Activated T-cell treated with anti-CD3 and anti-CD28 coated beads, Interleukin-2, amount 50 U/mL, for 72 hours (primary cell): ENCODE data around the gene TBX20. TPM values are rescaled to one million over a fixed set of nuclear protein-coding genes. Genes with fewer than 3 reads are reported as not detected.
"Not testable (repeated sequence)": the region's sequence is repeated elsewhere in the genome, so short reads cannot be mapped to it uniquely, and the experiment has no call there.

ENCODE experiments used
- ATAC-seq, 2 donors: fragments of 150-1000 bp; cut with Tn5 transposase; replicated peaks in 1 of 2; 2 replicates each; pipeline ENCODE4 v1.10.0; 2021; ENCODE audit warnings: moderate library complexity in 2 of 2, mild to moderate bottlenecking in 1 of 2
- DNase-seq, 2 donors: peaks; one replicate each; pipeline ENCODE4 v3.0.0; 2021 to 2022; ENCODE audit warnings: mixed read lengths in 1 of 2
- H3K27ac Mint-ChIP-seq: one replicate; pipeline ENCODE4 v1.8.0; 2022; ENCODE audit warnings: mild to moderate bottlenecking, moderate library complexity, mixed read lengths
- H3K27me3 Mint-ChIP-seq: one replicate; pipeline ENCODE4 v1.8.0; 2022; ENCODE audit warnings: low read depth, mixed read lengths
- H3K36me3 Mint-ChIP-seq, 2 donors: one replicate each; pipeline ENCODE4 v1.8.0; 2022; ENCODE audit warnings: mixed read lengths in 2 of 2, mild to moderate bottlenecking in 1 of 2; ENCODE audit not compliant: insufficient read depth in 2 of 2
- H3K4me1 Mint-ChIP-seq: one replicate; pipeline ENCODE4 v1.8.0; 2022; ENCODE audit warnings: low read depth, mixed read lengths
- H3K4me3 Mint-ChIP-seq, 2 donors: one replicate each; pipeline ENCODE4 v1.8.0; 2022; ENCODE audit warnings: mild to moderate bottlenecking in 2 of 2, mixed read lengths in 2 of 2, moderate library complexity in 2 of 2
- H3K9me3 Mint-ChIP-seq, 2 donors: one replicate each; pipeline ENCODE4 v1.8.0; 2022; ENCODE audit warnings: mixed read lengths in 2 of 2
- total RNA-seq, 2 donors: library from RNA; stranded (reverse); gene quantifications; one replicate each; pipeline ENCODE4 v1.2.3, GENCODE V29; 2022

The TBX20 gene
- total RNA-seq, 2 donors from 2014 or later, result 0.16 TPM; not detected in 1

DNA sequence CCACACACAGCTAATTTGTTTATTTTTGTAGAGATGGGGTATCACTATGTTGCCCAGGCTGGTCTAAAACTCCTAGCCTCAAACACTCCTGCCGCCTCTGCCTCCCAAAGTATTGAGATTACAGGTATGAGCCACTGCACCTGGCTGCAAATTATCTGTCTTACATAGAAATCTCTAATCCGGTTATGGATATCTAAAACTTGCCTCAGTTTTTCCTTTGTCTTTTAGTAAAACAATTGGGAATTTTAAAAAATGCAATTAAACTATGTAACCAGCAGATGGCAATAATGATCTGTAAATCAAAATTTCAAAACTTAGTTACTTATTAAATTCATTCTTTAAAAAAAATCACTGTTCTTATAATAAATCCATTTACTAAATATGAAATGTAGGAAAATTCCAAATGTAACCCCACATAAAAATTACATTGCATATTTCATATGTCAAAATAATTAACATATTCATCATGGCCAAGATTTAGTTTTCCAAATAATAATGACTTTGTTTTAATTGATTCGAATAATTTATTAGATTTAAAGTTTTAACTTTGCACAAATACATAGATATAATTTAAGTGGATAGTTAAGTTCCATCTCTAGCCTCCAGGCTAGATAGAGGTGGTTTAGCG, 63.6 kb downstream of the TBX20 start:
- H3K9me3 Mint-ChIP-seq, ATAC-seq, H3K27ac Mint-ChIP-seq, H3K4me3 Mint-ChIP-seq, H3K36me3 Mint-ChIP-seq, DNase-seq: not testable (repeated sequence)
- Mint-ChIP-seq H3K27me3 (peaks cover 25% of the 10 kb centered on the region), H3K4me1 (peaks cover 16% of the 10 kb centered on the region)

DNA sequence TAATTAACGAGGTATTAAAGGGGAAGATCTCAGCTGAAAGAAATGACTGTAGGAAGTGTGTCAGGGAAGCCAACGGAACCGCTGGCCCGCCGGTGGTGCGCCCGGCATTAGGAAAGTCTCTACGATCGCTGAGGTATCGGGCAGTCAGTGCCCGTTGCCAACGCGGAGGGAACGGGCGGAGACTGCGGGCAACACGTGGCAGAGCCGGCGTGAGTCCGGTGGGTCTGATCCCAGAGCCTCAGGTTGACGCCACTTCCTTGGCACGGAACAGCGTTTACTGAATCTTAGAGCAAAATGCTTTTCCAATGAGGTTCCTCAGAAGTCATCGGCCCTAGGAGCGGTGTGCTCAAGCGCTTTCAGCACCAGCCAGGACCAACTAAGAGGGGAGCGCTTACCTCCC, 67.1 kb downstream of the TBX20 start:
- H3K4me3 Mint-ChIP-seq, result peak overlapping the region; percentile 79 to 86
- ATAC-seq, H3K27ac Mint-ChIP-seq, H3K36me3 Mint-ChIP-seq, H3K9me3 Mint-ChIP-seq, DNase-seq: not testable (repeated sequence)
- H3K4me1 Mint-ChIP-seq, result peaks cover 16% of the 10 kb centered on the region
- peaks cover 31% of the 10 kb centered on the region for H3K27me3 Mint-ChIP-seq

DNA sequence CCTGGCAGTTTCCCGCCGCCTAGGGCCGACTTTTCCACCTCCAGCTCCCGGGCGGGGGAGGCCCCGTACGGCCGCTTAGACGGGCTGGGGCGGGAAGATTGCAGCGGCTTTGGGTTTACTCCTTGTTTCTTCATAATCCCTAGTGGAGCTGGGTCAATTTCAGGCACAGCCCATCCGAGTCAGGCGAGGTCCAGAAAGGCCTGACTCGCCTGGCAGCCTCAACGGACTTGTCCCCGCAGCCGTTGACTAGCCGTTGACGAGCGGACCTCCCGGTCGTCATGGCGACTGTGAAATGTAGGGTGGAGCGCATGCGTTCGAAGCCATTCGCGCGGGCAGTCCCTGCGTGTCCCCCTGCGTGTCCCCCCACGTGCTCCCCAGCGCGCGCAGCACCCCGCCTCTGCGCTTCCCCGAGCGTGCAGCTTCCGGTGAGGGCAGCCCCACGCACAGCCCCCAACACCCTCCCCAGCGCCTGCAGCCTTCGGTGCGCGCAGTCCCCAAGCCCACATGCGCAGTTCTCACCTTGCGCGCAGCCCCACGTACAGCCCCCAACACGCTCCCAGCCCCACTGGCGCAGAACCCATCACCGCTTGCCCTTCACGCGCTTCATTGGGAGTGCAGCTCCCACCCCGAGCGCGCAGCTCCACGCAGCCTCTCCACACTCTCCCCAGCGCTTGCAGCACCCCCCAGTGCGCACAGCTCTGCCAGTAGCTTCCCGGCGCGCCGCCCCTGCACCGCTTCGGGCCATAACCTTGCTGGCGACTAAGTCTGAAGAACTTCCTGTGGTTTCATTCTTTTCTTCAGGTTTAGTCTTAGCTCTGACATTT, 67.8 kb downstream of the TBX20 start:
- Mint-ChIP-seq H3K4me1 (peaks cover 16% of the 10 kb centered on the region), H3K36me3 (no peaks in the 10 kb centered on the region), H3K9me3 (no peaks in the 10 kb centered on the region), H3K27ac (no peak overlapping the region), H3K4me3 (peak overlapping the region; percentile 79 to 86), H3K27me3 (peaks cover 31% of the 10 kb centered on the region)
- ATAC-seq, result peak; percentile 34 to 41
- DNase-seq, result peak in 1 of 2 donors; percentile 3

DNA sequence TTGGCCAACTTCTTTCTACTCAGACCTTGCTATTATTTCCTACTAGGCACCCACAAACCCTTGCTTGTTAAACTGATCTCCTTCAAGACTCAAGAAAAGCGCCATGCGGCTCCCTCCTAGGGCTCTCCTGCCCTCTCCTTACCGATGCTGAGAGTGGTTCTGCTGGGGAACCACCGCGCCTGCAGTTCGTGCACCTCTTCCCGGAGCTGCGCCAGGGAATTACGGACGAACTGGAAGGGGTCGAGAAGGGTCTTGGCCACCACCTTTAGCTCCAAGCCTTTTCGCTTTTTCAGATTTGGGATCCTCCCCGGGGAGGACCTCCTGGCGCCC, 68.4 kb downstream of the TBX20 start:
- H3K27me3 Mint-ChIP-seq, result peaks cover 31% of the 10 kb centered on the region
- H3K4me3 Mint-ChIP-seq, DNase-seq, H3K36me3 Mint-ChIP-seq, H3K27ac Mint-ChIP-seq, ATAC-seq, H3K9me3 Mint-ChIP-seq: not testable (repeated sequence)
- peaks cover 16% of the 10 kb centered on the region for H3K4me1 Mint-ChIP-seq

DNA sequence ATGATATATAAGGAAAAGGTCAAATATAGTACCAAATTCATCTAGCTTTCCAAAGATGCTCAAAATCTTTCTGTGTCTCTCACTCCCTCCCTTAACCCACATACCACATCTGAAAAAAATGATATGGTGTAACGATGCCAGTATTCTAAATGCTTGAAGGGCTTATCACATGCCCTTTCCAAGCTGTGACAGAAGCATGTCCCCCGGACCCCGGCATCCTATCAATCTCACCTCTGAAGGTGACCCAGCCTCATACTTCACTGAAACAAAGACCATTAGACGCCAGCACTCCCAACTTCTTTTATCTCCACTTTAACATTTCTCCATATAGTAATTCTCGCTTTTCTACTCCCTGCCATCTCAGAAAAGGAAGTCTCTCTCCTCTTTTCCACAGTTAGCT, 68.9 kb downstream of the TBX20 start:
- not testable (repeated sequence) for DNase-seq, ATAC-seq, H3K36me3 Mint-ChIP-seq, H3K9me3 Mint-ChIP-seq, H3K27ac Mint-ChIP-seq, H3K4me3 Mint-ChIP-seq
- Mint-ChIP-seq H3K27me3 (peaks cover 31% of the 10 kb centered on the region), H3K4me1 (peaks cover 16% of the 10 kb centered on the region)

DNA sequence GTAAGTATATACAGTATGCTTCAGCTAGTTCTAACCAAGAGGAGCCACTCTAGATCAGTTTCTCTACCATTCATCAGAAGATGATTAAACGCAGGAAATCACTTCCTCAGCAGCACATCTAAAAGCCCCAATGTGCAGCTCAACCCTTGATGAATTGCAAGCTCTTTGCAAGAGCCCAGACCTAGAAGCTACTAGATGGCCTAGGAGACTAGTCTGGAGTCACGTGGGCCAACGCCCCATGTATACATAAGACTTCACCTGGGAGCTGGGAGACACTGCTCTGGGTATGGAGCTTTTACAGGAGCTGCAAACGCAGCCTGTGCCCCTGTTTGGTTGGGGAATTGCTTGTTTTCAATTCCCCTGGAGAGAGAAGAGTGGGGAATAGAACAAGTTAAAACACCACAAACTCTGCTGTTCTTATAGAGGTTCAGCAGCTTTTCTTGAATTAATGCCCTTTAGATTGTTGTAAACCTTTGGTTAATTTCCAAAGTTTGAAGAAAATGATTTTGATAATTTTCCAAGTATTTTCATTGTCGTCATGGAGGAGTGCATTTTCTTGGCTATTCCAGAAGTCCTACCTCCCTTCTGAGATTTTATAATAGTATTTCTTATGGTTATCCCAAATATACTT, 69.9 kb downstream of the TBX20 start:
- not testable (repeated sequence) for H3K27ac Mint-ChIP-seq, DNase-seq, ATAC-seq, H3K9me3 Mint-ChIP-seq, H3K4me3 Mint-ChIP-seq, H3K36me3 Mint-ChIP-seq
- Mint-ChIP-seq H3K4me1 (peaks cover 16% of the 10 kb centered on the region), H3K27me3 (peaks cover 31% of the 10 kb centered on the region)

DNA sequence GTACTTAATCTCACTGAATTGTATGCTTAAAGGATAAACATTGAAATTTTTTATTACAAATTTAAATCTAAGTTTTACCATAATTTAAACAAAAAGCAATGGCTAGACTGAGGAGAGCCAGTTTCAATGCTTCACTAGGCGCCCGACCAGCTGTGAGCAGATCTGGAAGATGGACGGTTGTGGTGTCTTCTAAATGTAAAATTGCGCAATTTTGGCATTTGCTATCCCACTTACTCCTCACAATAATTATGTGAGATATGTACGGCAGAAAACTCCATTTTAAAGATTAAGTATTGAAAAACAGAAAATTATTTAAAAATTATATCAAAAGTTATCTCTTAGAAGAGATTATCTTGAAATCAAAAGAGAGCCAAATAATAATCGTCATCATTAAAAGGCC, 73.2 kb downstream of the TBX20 start:
- not testable (repeated sequence) for H3K4me3 Mint-ChIP-seq, H3K9me3 Mint-ChIP-seq, H3K36me3 Mint-ChIP-seq, H3K27ac Mint-ChIP-seq, H3K4me1 Mint-ChIP-seq, ATAC-seq, DNase-seq
- peaks cover 10% of the 10 kb centered on the region for H3K27me3 Mint-ChIP-seq

DNA sequence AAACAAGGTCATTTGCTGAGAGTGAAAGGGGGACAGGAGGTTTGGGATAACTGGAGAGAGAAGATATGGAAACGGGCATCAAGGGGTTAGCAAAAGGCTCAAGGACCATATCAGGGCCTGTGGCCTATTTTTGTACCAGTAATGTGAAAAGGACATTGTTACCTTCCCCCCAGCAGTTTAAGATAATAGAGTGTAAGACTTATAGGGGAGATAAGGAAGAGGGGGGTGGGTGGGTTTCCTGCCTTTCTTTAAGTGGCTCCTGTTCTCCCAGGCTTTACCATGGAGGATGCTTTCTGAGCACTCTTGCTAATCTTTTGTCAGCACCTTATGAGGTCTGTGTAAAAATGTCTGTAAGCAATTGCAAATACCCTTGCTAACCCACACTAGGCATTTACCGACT, 80.7 kb downstream of the TBX20 start:
- not testable (repeated sequence) for H3K4me3 Mint-ChIP-seq, ATAC-seq, H3K27me3 Mint-ChIP-seq, H3K27ac Mint-ChIP-seq, H3K9me3 Mint-ChIP-seq, H3K36me3 Mint-ChIP-seq, DNase-seq, H3K4me1 Mint-ChIP-seq

DNA sequence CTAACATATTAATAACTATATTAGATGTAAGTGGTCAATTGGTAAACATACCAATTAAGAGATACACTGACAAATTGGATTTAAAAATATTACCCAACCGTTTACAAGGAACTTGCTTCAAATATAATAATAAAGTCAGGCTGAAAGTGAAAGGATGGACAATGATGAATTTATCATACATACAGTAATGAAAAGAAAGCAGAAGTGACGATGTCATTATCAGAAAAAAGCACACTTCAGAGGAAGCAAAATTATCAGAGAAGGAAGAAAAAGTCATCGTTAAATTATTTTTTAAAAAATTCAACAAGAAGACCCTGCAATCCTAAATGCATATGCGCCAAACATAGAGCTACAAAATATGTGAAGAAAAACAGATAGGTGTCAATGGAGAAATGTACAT, 81.8 kb downstream of the TBX20 start:
- DNase-seq, ATAC-seq, H3K9me3 Mint-ChIP-seq, H3K4me3 Mint-ChIP-seq, H3K4me1 Mint-ChIP-seq, H3K27ac Mint-ChIP-seq, H3K27me3 Mint-ChIP-seq, H3K36me3 Mint-ChIP-seq: not testable (repeated sequence)

DNA sequence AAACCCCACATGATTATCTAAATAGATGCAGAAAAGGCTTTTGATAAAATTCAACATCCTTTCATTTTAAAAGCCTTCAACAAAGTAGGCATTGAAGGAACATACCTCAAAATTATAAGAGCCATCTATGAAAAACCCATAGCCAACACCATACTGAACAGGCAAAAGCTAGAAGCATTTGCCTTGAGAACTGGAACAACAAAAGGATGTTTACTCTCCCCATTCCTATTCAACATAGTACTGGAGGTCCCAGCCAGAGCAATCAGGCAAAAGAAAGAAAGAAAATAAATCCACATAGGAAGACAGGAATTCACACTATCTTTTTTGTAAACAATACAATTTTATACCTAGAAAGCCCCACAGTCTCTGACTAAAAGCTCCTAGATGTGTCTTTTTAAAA, 86.2 kb downstream of the TBX20 start:
- not testable (repeated sequence) for H3K36me3 Mint-ChIP-seq, H3K27ac Mint-ChIP-seq, H3K9me3 Mint-ChIP-seq, DNase-seq, ATAC-seq, H3K4me3 Mint-ChIP-seq, H3K4me1 Mint-ChIP-seq
- peaks cover 19% of the 10 kb centered on the region for H3K27me3 Mint-ChIP-seq

DNA sequence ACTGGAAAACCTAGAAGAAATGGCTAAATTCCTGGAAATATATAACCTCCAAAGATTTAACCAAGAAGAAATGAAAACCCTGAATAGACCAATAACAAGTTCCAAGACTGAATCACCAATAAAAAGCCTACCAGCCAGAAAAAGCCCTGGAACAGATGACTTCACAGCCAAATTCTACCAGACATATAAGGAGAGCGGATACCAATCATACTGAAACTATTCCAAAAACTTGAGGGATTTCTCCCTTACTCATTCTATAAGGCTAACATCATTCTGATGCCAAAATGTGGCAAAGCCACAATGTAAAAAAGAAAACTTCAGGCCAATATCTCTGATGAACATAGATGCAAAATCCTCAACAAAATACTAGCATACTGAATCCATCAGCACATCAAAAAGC, 86.7 kb downstream of the TBX20 start:
- peaks cover 19% of the 10 kb centered on the region for H3K27me3 Mint-ChIP-seq
- not testable (repeated sequence) for H3K9me3 Mint-ChIP-seq, DNase-seq, H3K27ac Mint-ChIP-seq, H3K36me3 Mint-ChIP-seq, H3K4me3 Mint-ChIP-seq, ATAC-seq, H3K4me1 Mint-ChIP-seq

DNA sequence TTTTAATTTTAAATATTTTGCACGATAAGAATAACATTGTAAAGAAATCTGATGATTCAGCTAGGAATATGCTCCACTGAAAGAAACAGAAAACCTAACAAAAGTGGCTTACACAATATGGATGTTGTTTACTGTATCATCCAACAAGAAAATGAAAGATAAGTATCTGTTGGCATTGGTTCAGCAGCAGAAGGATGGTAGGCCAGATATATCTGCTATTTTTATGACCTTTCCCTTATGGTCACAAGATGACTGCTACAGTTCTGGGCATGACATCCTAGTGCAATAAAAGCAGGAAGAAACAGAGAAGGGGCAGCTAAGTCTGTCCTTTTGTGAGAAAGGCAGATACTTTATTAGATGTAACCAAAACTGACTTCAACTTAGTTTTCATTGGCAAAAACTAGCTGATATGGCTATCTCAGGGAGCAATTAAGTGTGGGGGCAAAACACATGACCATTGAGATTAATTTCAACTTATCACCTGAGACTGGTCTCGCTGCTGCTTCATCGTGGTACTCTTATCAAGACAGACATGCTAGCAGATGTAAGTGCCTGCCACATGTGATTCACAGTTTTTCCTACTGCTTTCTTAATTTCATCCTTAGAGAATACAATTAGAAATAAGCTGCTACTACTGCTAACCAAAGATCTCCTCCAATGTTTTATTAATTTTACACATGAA, 92.7 kb downstream of the TBX20 start:
- not testable (repeated sequence) for ATAC-seq, H3K9me3 Mint-ChIP-seq, H3K36me3 Mint-ChIP-seq, H3K4me3 Mint-ChIP-seq, H3K27ac Mint-ChIP-seq, H3K4me1 Mint-ChIP-seq, DNase-seq
- peaks cover 11% of the 10 kb centered on the region for H3K27me3 Mint-ChIP-seq
